ENCODE results near the gene HABP4. TPM values are rescaled to one million over a fixed set of nuclear protein-coding genes. Genes with fewer than 3 reads are reported as not detected.
A peak's percentile ranks its signal among the peaks of the same experiment; 100 is the strongest.

Gene HABP4
- total RNA-seq, 1 donor: 14.1 TPM

- Histone ChIP-seq H4K20me1 (ENCODE audit: insufficient read depth, low read length) (no peaks in the 10 kb centered on the region), H2AFZ (ENCODE audit: low read length) (no peak overlapping the region), H3K4me3 (ENCODE audit: insufficient read depth, low read length) (no peak overlapping the region), H3K4me1 (ENCODE audit: insufficient read depth, low read length) (peaks cover 18% of the 10 kb centered on the region), H3K36me3 (ENCODE audit: insufficient read depth, low read length) (peaks cover 9% of the 10 kb centered on the region), H3K79me2 (ENCODE audit: insufficient read depth, low read length) (no peaks in the 10 kb centered on the region), H3K9me3 (ENCODE audit: low read depth, low read length) (no peaks in the 10 kb centered on the region), H3K4me2 (ENCODE audit: insufficient read depth, low read length) (no peak overlapping the region), H3K27ac (ENCODE audit: low read depth, low read length) (no peak overlapping the region), H3K27me3 (ENCODE audit: insufficient read depth, low read length) (no peaks in the 10 kb centered on the region)
- no peak for DNase-seq (ENCODE audit: insufficient read length, low spot score, missing footprints)
- TF ChIP-seq CTCF (IDR thresholded peaks at IDR 0.05; ENCODE audit: extremely low read depth, low read depth, low read length): no peak
These were observed 59.9 kb downstream of the HABP4 start for GRCh38 chr9:96509848-96510247.

- H4K20me1 ChIP-seq (ENCODE audit: insufficient read depth, low read length): no peaks in the 10 kb centered on the region
- peaks cover 9% of the 10 kb centered on the region for H3K36me3 ChIP-seq (ENCODE audit: insufficient read depth, low read length)
- no peaks in the 10 kb centered on the region for H3K9me3 ChIP-seq (ENCODE audit: low read depth, low read length)
- H2AFZ ChIP-seq (ENCODE audit: low read length): no peak overlapping the region
- no peaks in the 10 kb centered on the region for H3K27me3 ChIP-seq (ENCODE audit: insufficient read depth, low read length)
- no peak overlapping the region for H3K27ac ChIP-seq (ENCODE audit: low read depth, low read length)
- no peak overlapping the region for H3K4me2 ChIP-seq (ENCODE audit: insufficient read depth, low read length)
- peaks cover 22% of the 10 kb centered on the region for H3K4me1 ChIP-seq (ENCODE audit: insufficient read depth, low read length)
- H3K79me2 ChIP-seq (ENCODE audit: insufficient read depth, low read length): no peaks in the 10 kb centered on the region
- TF ChIP-seq CTCF (IDR thresholded peaks at IDR 0.05; ENCODE audit: extremely low read depth, low read depth, low read length): no peak
- no peak overlapping the region for H3K4me3 ChIP-seq (ENCODE audit: insufficient read depth, low read length)
- DNase-seq (ENCODE audit: insufficient read length, low spot score, missing footprints): no peak
These were observed 60.3 kb downstream of the HABP4 start for GRCh38 chr9:96510258-96510657.

GRCh38 chr9:96512240-96512639, 62.3 kb downstream of the HABP4 start:
- Histone ChIP-seq H3K4me2 (ENCODE audit: insufficient read depth, low read length) (no peak overlapping the region), H3K4me3 (ENCODE audit: insufficient read depth, low read length) (no peak overlapping the region), H3K27ac (ENCODE audit: low read depth, low read length) (no peak overlapping the region), H3K9me3 (ENCODE audit: low read depth, low read length) (no peaks in the 10 kb centered on the region), H3K4me1 (ENCODE audit: insufficient read depth, low read length) (peaks cover 35% of the 10 kb centered on the region), H3K27me3 (ENCODE audit: insufficient read depth, low read length) (no peaks in the 10 kb centered on the region), H2AFZ (ENCODE audit: low read length) (no peak overlapping the region), H3K36me3 (ENCODE audit: insufficient read depth, low read length) (peaks cover 9% of the 10 kb centered on the region), H3K79me2 (ENCODE audit: insufficient read depth, low read length) (no peaks in the 10 kb centered on the region), H4K20me1 (ENCODE audit: insufficient read depth, low read length) (no peaks in the 10 kb centered on the region)
- no peak for TF ChIP-seq CTCF (IDR thresholded peaks at IDR 0.05; ENCODE audit: extremely low read depth, low read depth, low read length)
- DNase-seq (ENCODE audit: insufficient read length, low spot score, missing footprints): no peak

- Histone ChIP-seq H3K36me3 (ENCODE audit: insufficient read depth, low read length) (peaks cover 9% of the 10 kb centered on the region), H3K4me2 (ENCODE audit: insufficient read depth, low read length) (peak overlapping the region; percentile 77), H3K4me1 (ENCODE audit: insufficient read depth, low read length) (peaks cover 35% of the 10 kb centered on the region), H3K4me3 (ENCODE audit: insufficient read depth, low read length) (no peak overlapping the region), H3K27ac (ENCODE audit: low read depth, low read length) (peak overlapping the region; percentile 95), H4K20me1 (ENCODE audit: insufficient read depth, low read length) (no peaks in the 10 kb centered on the region), H3K27me3 (ENCODE audit: insufficient read depth, low read length) (no peaks in the 10 kb centered on the region), H3K79me2 (ENCODE audit: insufficient read depth, low read length) (no peaks in the 10 kb centered on the region), H3K9me3 (ENCODE audit: low read depth, low read length) (no peaks in the 10 kb centered on the region), H2AFZ (ENCODE audit: low read length) (no peak overlapping the region)
- DNase-seq (ENCODE audit: insufficient read length, low spot score, missing footprints): peak; percentile 85
- no peak for TF ChIP-seq CTCF (IDR thresholded peaks at IDR 0.05; ENCODE audit: extremely low read depth, low read depth, low read length)
These were observed 63.7 kb downstream of the HABP4 start for GRCh38 chr9:96513622-96514021.
